ENCODE measurements around the gene ZNF442.
"Not testable (repeated sequence)": the region's sequence is repeated elsewhere in the genome, so short reads cannot be mapped to it uniquely, and the experiment has no call there.

The ZNF442 gene

GRCh38 chr19:12379732-12380443 is 14.4 kb upstream of the ZNF442 start:
- Histone ChIP-seq H3K4me3 (ENCODE audit: low read depth, low read length) (no peak overlapping the region), H3K79me2 (ENCODE audit: control insufficient read depth, insufficient read depth, low read length, poor library complexity) (no peaks in the 10 kb centered on the region), H3K36me3 (ENCODE audit: control insufficient read depth in 1 of 2, insufficient read depth in 2 of 2, low read length in 2 of 2) (peaks cover 0 to 15% of the 10 kb centered on the region in 2 experiments), H2AK5ac (ENCODE audit: low read length) (no peak overlapping the region), H3K27me3 (ENCODE audit: insufficient read depth, low read length) (no peaks in the 10 kb centered on the region), H3K14ac (ENCODE audit: low read length) (no peak overlapping the region), H2BK120ac (ENCODE audit: insufficient read depth, low read length, poor library complexity) (no peak overlapping the region), H3K23ac (ENCODE audit: low read length) (no peak overlapping the region), H3K79me1 (ENCODE audit: low read length) (no peaks in the 10 kb centered on the region), H2BK12ac (ENCODE audit: low read length) (no peak overlapping the region), H3K4me1 (ENCODE audit: control insufficient read depth in 1 of 2, insufficient read depth in 2 of 2, low read length in 2 of 2) (no peaks in the 10 kb centered on the region), H3K9ac (ENCODE audit: low read length) (no peak overlapping the region), H3K18ac (ENCODE audit: low read length) (no peak overlapping the region), H4K12ac (ENCODE audit: low read depth, low read length) (no peak overlapping the region), H4K8ac (ENCODE audit: low read depth, low read length) (no peak overlapping the region), H3K27ac (ENCODE audit: low read depth, low read length) (no peak overlapping the region), H2BK5ac (ENCODE audit: low read depth, low read length, poor library complexity) (no peak overlapping the region), H2AFZ (ENCODE audit: insufficient read depth, low read length, poor library complexity) (no peak overlapping the region), H3K4ac (ENCODE audit: low read depth, low read length) (no peak overlapping the region), H4K91ac (ENCODE audit: low read depth, low read length) (no peak overlapping the region), H3K9me3 (ENCODE audit: insufficient read depth, low read depth, low read length) (peaks cover 13% of the 10 kb centered on the region), H3K4me2 (ENCODE audit: low read length) (no peak overlapping the region)
- DNase-seq, result peak in 1 of 2 donors; percentile 51
- no CpG with 5 or more reads among the region's 5 CpGs for WGBS (ENCODE audit: extremely low coverage, insufficient coverage, insufficient read length)

- no peak overlapping the region for H3K27ac ChIP-seq (ENCODE audit: low read depth, low read length)
- no peak overlapping the region for H4K8ac ChIP-seq (ENCODE audit: low read depth, low read length)
- no peaks in the 10 kb centered on the region for H3K4me1 ChIP-seq (ENCODE audit: control insufficient read depth in 1 of 2, insufficient read depth in 2 of 2, low read length in 2 of 2)
- no peak overlapping the region for H3K4ac ChIP-seq (ENCODE audit: low read depth, low read length)
- H3K4me3 ChIP-seq (ENCODE audit: low read depth, low read length), result no peak overlapping the region
- H3K4me2 ChIP-seq (ENCODE audit: low read length), result no peak overlapping the region
- no peak overlapping the region for H2AFZ ChIP-seq (ENCODE audit: insufficient read depth, low read length, poor library complexity)
- no peak overlapping the region for H4K12ac ChIP-seq (ENCODE audit: low read depth, low read length)
- H2AK5ac ChIP-seq (ENCODE audit: low read length), result no peak overlapping the region
- no peaks in the 10 kb centered on the region for H3K79me2 ChIP-seq (ENCODE audit: control insufficient read depth, insufficient read depth, low read length, poor library complexity)
- no peak overlapping the region for H2BK120ac ChIP-seq (ENCODE audit: insufficient read depth, low read length, poor library complexity)
- H4K91ac ChIP-seq (ENCODE audit: low read depth, low read length), result no peak overlapping the region
- no peaks in the 10 kb centered on the region for H3K36me3 ChIP-seq (ENCODE audit: control insufficient read depth in 1 of 2, insufficient read depth in 2 of 2, low read length in 2 of 2)
- H3K14ac ChIP-seq (ENCODE audit: low read length), result no peak overlapping the region
- H3K9me3 ChIP-seq (ENCODE audit: insufficient read depth, low read depth, low read length), result peaks cover 7% of the 10 kb centered on the region
- no peak overlapping the region for H2BK5ac ChIP-seq (ENCODE audit: low read depth, low read length, poor library complexity)
- no peak for DNase-seq
- H3K18ac ChIP-seq (ENCODE audit: low read length), result no peak overlapping the region
- no peaks in the 10 kb centered on the region for H3K27me3 ChIP-seq (ENCODE audit: insufficient read depth, low read length)
- H2BK12ac ChIP-seq (ENCODE audit: low read length), result no peak overlapping the region
- H3K23ac ChIP-seq (ENCODE audit: low read length), result no peak overlapping the region
- no peak overlapping the region for H3K9ac ChIP-seq (ENCODE audit: low read length)
- no CpG with 5 or more reads among the region's 1 CpG for WGBS (ENCODE audit: extremely low coverage, insufficient coverage, insufficient read length)
- H3K79me1 ChIP-seq (ENCODE audit: low read length), result no peaks in the 10 kb centered on the region
These were observed 8.5 kb upstream of the ZNF442 start for GRCh38 chr19:12374026-12374425.

- no CpG with 5 or more reads among the region's 28 CpGs for WGBS (ENCODE audit: extremely low coverage, insufficient coverage, insufficient read length)
- no peak overlapping the region for H3K23ac ChIP-seq (ENCODE audit: low read length)
- peak overlapping the region; percentile 88 for H3K4me3 ChIP-seq (ENCODE audit: low read depth, low read length)
- peak overlapping the region; percentile 70 for H3K9ac ChIP-seq (ENCODE audit: low read length)
- no peak overlapping the region for H3K27ac ChIP-seq (ENCODE audit: low read depth, low read length)
- no peak overlapping the region for H3K14ac ChIP-seq (ENCODE audit: low read length)
- H3K4me1 ChIP-seq (ENCODE audit: control insufficient read depth in 1 of 2, insufficient read depth in 2 of 2, low read length in 2 of 2), result peaks cover 6% of the 10 kb centered on the region in 2 experiments
- no peak overlapping the region for H2AK5ac ChIP-seq (ENCODE audit: low read length)
- H3K36me3 ChIP-seq (ENCODE audit: control insufficient read depth in 1 of 2, insufficient read depth in 2 of 2, low read length in 2 of 2), result peaks cover 0 to 1% of the 10 kb centered on the region in 2 experiments
- peak overlapping the region; percentile 94 for H3K4me2 ChIP-seq (ENCODE audit: low read length)
- peak overlapping the region; percentile 8 for H4K8ac ChIP-seq (ENCODE audit: low read depth, low read length)
- H3K27me3 ChIP-seq (ENCODE audit: insufficient read depth, low read length), result no peaks in the 10 kb centered on the region
- no peak overlapping the region for H4K12ac ChIP-seq (ENCODE audit: low read depth, low read length)
- H4K91ac ChIP-seq (ENCODE audit: low read depth, low read length), result no peak overlapping the region
- no peak overlapping the region for H2BK5ac ChIP-seq (ENCODE audit: low read depth, low read length, poor library complexity)
- H3K79me2 ChIP-seq (ENCODE audit: control insufficient read depth, insufficient read depth, low read length, poor library complexity), result no peaks in the 10 kb centered on the region
- H2BK12ac ChIP-seq (ENCODE audit: low read length), result no peak overlapping the region
- H2BK120ac ChIP-seq (ENCODE audit: insufficient read depth, low read length, poor library complexity), result no peak overlapping the region
- peaks cover 2% of the 10 kb centered on the region for H3K79me1 ChIP-seq (ENCODE audit: low read length)
- H2AFZ ChIP-seq (ENCODE audit: insufficient read depth, low read length, poor library complexity), result peak overlapping the region; percentile 52
- peak in 1 of 2 donors; percentile 29 for DNase-seq
- no peak overlapping the region for H3K4ac ChIP-seq (ENCODE audit: low read depth, low read length)
- H3K18ac ChIP-seq (ENCODE audit: low read length), result no peak overlapping the region
- H3K9me3 ChIP-seq (ENCODE audit: insufficient read depth, low read depth, low read length), result peaks cover 8% of the 10 kb centered on the region
These were observed 870 bp downstream of the ZNF442 start for GRCh38 chr19:12364391-12365235.

GRCh38 chr19:12362236-12362635 is 3.2 kb downstream of the ZNF442 start:
- H4K8ac ChIP-seq (ENCODE audit: low read depth, low read length); H3K4ac ChIP-seq (ENCODE audit: low read depth, low read length); H3K18ac ChIP-seq (ENCODE audit: low read length): not testable (repeated sequence)

More at GRCh38 chr19:12362236-12362635, 3.2 kb downstream of the ZNF442 start:
- H2BK5ac ChIP-seq (ENCODE audit: low read depth, low read length, poor library complexity); H2AFZ ChIP-seq (ENCODE audit: insufficient read depth, low read length, poor library complexity); DNase-seq; H2BK12ac ChIP-seq (ENCODE audit: low read length); H3K79me1 ChIP-seq (ENCODE audit: low read length); H3K14ac ChIP-seq (ENCODE audit: low read length); H3K4me3 ChIP-seq (ENCODE audit: low read depth, low read length); H3K27ac ChIP-seq (ENCODE audit: low read depth, low read length); H3K4me2 ChIP-seq (ENCODE audit: low read length); H3K9ac ChIP-seq (ENCODE audit: low read length); H3K36me3 ChIP-seq (ENCODE audit: control insufficient read depth in 1 of 2, insufficient read depth in 2 of 2, low read length in 2 of 2); H3K9me3 ChIP-seq (ENCODE audit: insufficient read depth, low read depth, low read length); H2BK120ac ChIP-seq (ENCODE audit: insufficient read depth, low read length, poor library complexity); H4K91ac ChIP-seq (ENCODE audit: low read depth, low read length); H3K4me1 ChIP-seq (ENCODE audit: control insufficient read depth in 1 of 2, insufficient read depth in 2 of 2, low read length in 2 of 2); H3K23ac ChIP-seq (ENCODE audit: low read length); H2AK5ac ChIP-seq (ENCODE audit: low read length); H3K27me3 ChIP-seq (ENCODE audit: insufficient read depth, low read length); H4K12ac ChIP-seq (ENCODE audit: low read depth, low read length); H3K79me2 ChIP-seq (ENCODE audit: control insufficient read depth, insufficient read depth, low read length, poor library complexity): not testable (repeated sequence)
- no CpG with 5 or more reads among the region's 30 CpGs for WGBS (ENCODE audit: extremely low coverage, insufficient coverage, insufficient read length)
